Nephron (organoid): ENCODE results near the gene PCDHGA3.
"Not testable (repeated sequence)": the region's sequence is repeated elsewhere in the genome, so short reads cannot be mapped to it uniquely, and the experiment has no call there.

Experiments
- H3K27ac Mint-ChIP-seq, 3 experiments: 2 replicates each; pipeline ENCODE4 v1.8.0; 2020; ENCODE audit warnings: mixed read lengths in 3 of 3, mild to moderate bottlenecking in 2 of 3, moderate library complexity in 1 of 3
- H3K27me3 Mint-ChIP-seq: 2 replicates; pipeline ENCODE4 v1.8.0; 2021; ENCODE audit warnings: low read depth, mild to moderate bottlenecking, moderate library complexity, mixed read lengths
- H3K36me3 Mint-ChIP-seq: 2 replicates; pipeline ENCODE4 v1.8.0; 2020; ENCODE audit warnings: low read depth, mixed read lengths
- H3K4me1 Mint-ChIP-seq: 2 replicates; pipeline ENCODE4 v1.8.0; 2020; ENCODE audit warnings: mixed read lengths
- H3K4me3 Mint-ChIP-seq, 3 experiments: 2 replicates each; pipeline ENCODE4 v1.8.0; 2020; ENCODE audit warnings: mild to moderate bottlenecking in 3 of 3, mixed read lengths in 3 of 3, moderate library complexity in 2 of 3
- H3K9me3 Mint-ChIP-seq: 2 replicates; pipeline ENCODE4 v1.8.0; 2020; ENCODE audit warnings: mixed read lengths
- CTCF ChIP-seq, 3 experiments: fragments of 200-600 bp; sonication (generic); IDR thresholded peaks; one replicate each; pipeline ENCODE4 v1.5.0; 2021; ENCODE audit warnings: antibody characterized with exemption in 3 of 3; ENCODE audit not compliant: unreplicated experiment in 3 of 3

PCDHGA3 gene

GRCh38 chr5:141373673-141374317 lies 30.2 kb downstream of the PCDHGA3 start, which contains the start of gene PCDHGA6:
PCDHGA6 (plus strand) TSS chr5:141373891; CDS start chr5:141374084, 193 bp downstream.
- H3K27me3 Mint-ChIP-seq = no peaks in the 10 kb centered on the region

DNA sequence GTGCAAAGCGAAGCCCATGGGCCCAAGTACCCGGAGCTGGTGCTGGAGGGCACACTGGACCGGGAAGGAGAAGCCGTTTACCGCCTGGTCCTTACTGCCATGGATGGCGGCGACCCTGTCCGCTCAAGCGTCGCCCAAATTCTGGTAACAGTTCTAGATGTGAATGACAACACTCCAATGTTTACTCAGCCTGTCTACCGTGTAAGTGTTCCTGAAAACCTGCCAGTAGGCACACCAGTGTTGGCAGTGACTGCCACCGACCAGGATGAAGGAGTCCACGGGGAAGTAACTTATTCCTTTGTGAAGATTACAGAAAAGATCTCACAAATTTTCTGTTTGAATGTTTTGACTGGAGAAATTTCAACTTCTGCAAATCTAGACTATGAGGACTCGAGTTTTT lies 31.0 kb downstream of the PCDHGA3 start:
- Mint-ChIP-seq H3K4me3 (no peak overlapping the region), H3K4me1 (no peaks in the 10 kb centered on the region), H3K9me3 (peaks cover 63% of the 10 kb centered on the region), H3K27ac (no peak overlapping the region), H3K36me3 (peaks cover 36% of the 10 kb centered on the region), H3K27me3 (no peaks in the 10 kb centered on the region)
- TF ChIP-seq CTCF (IDR thresholded peaks at IDR 0.05; ENCODE audit: unreplicated experiment in 3 of 3) = no peak

More at GRCh38 chr5:141373673-141374317, 30.2 kb downstream of the PCDHGA3 start, which contains the start of gene PCDHGA6:
- Mint-ChIP-seq H3K9me3 (peaks cover 63% of the 10 kb centered on the region), H3K4me1 (no peaks in the 10 kb centered on the region), H3K27ac (no peak within 1 kb of the TSS), H3K4me3 (no peak within 1 kb of the TSS), H3K36me3 (peaks cover 38% of the 10 kb centered on the region)
- TF ChIP-seq CTCF (IDR thresholded peaks at IDR 0.05; ENCODE audit: unreplicated experiment in 3 of 3) = no peak

GRCh38 chr5:141375444-141376155 lies 32.0 kb downstream of the PCDHGA3 start:
- not testable (repeated sequence) for H3K27me3 Mint-ChIP-seq, H3K4me1 Mint-ChIP-seq, H3K27ac Mint-ChIP-seq, H3K4me3 Mint-ChIP-seq
- Mint-ChIP-seq H3K36me3 (peaks cover 30% of the 10 kb centered on the region), H3K9me3 (peaks cover 62% of the 10 kb centered on the region)

GRCh38 chr5:141382469-141383294 lies 39.1 kb downstream of the PCDHGA3 start, which contains the start of gene PCDHGA7:
PCDHGA7 (plus strand) TSS chr5:141382742; CDS start chr5:141382900, 158 bp downstream.
- H3K36me3 Mint-ChIP-seq = peaks cover 7% of the 10 kb centered on the region
- peaks cover 71% of the 10 kb centered on the region for H3K9me3 Mint-ChIP-seq
- H3K27ac Mint-ChIP-seq = no peak within 1 kb of the TSS
- no peaks in the 10 kb centered on the region for H3K4me1 Mint-ChIP-seq
- H3K27me3 Mint-ChIP-seq = no peaks in the 10 kb centered on the region
- TF ChIP-seq CTCF (IDR thresholded peaks at IDR 0.05; ENCODE audit: unreplicated experiment in 3 of 3) = no peak
- H3K4me3 Mint-ChIP-seq = no peak within 1 kb of the TSS

GRCh38 chr5:141383345-141383744 lies 39.7 kb downstream of the PCDHGA3 start:
- Mint-ChIP-seq H3K9me3 (peaks cover 73% of the 10 kb centered on the region), H3K27ac (no peak overlapping the region), H3K36me3 (peaks cover 9% of the 10 kb centered on the region), H3K27me3 (no peaks in the 10 kb centered on the region), H3K4me3 (no peak overlapping the region), H3K4me1 (no peaks in the 10 kb centered on the region)
- no peak for TF ChIP-seq CTCF (IDR thresholded peaks at IDR 0.05; ENCODE audit: unreplicated experiment in 3 of 3)
